ENCODE measurements around the gene CCL26.
"Not testable (repeated sequence)": the region's sequence is repeated elsewhere in the genome, so short reads cannot be mapped to it uniquely, and the experiment has no call there.

The CCL26 gene

GRCh38 chr7:75809396-75809795, 37.4 kb upstream of the CCL26 start:
- H3K9ac ChIP-seq (ENCODE audit: low read depth, low read length): no peak overlapping the region
- H3K36me3 ChIP-seq (ENCODE audit: insufficient read depth, low read length): no peaks in the 10 kb centered on the region
- no peak overlapping the region for H3K27ac ChIP-seq (ENCODE audit: low read depth, low read length)
- no peak overlapping the region for H3K4me3 ChIP-seq (ENCODE audit: low read length)
- 76% methylated on average over 6 of the region's 6 CpGs for WGBS
- no peaks in the 10 kb centered on the region for H3K27me3 ChIP-seq (ENCODE audit: insufficient read depth, low read length)
- peaks cover 8% of the 10 kb centered on the region for H3K9me3 ChIP-seq (ENCODE audit: insufficient read depth, low read depth, low read length)
- H3K4me1 ChIP-seq (ENCODE audit: insufficient read depth, low read length): no peaks in the 10 kb centered on the region

GRCh38 chr7:75808106-75808505, 36.1 kb upstream of the CCL26 start:
- H3K4me3 ChIP-seq (ENCODE audit: low read length): no peak overlapping the region
- WGBS: 85% methylated on average over 6 of the region's 6 CpGs
- no peaks in the 10 kb centered on the region for H3K4me1 ChIP-seq (ENCODE audit: insufficient read depth, low read length)

GRCh38 chr7:75807452-75807851, 35.4 kb upstream of the CCL26 start:
- WGBS: 82% methylated on average over 9 of the region's 9 CpGs
- no peak overlapping the region for H3K9ac ChIP-seq (ENCODE audit: low read depth, low read length)
- peaks cover 8% of the 10 kb centered on the region for H3K9me3 ChIP-seq (ENCODE audit: insufficient read depth, low read depth, low read length)
- no peak overlapping the region for H3K27ac ChIP-seq (ENCODE audit: low read depth, low read length)
- no peaks in the 10 kb centered on the region for H3K36me3 ChIP-seq (ENCODE audit: insufficient read depth, low read length)
- no peaks in the 10 kb centered on the region for H3K4me1 ChIP-seq (ENCODE audit: insufficient read depth, low read length)
- H3K27me3 ChIP-seq (ENCODE audit: insufficient read depth, low read length): no peaks in the 10 kb centered on the region
- no peak overlapping the region for H3K4me3 ChIP-seq (ENCODE audit: low read length)

More at GRCh38 chr7:75808106-75808505, 36.1 kb upstream of the CCL26 start:
- Histone ChIP-seq H3K27ac (ENCODE audit: low read depth, low read length) (no peak overlapping the region), H3K36me3 (ENCODE audit: insufficient read depth, low read length) (no peaks in the 10 kb centered on the region), H3K9me3 (ENCODE audit: insufficient read depth, low read depth, low read length) (peaks cover 8% of the 10 kb centered on the region), H3K9ac (ENCODE audit: low read depth, low read length) (no peak overlapping the region), H3K27me3 (ENCODE audit: insufficient read depth, low read length) (no peaks in the 10 kb centered on the region)

- Histone ChIP-seq H3K9ac (ENCODE audit: low read depth, low read length) (no peak overlapping the region), H3K4me1 (ENCODE audit: insufficient read depth, low read length) (no peaks in the 10 kb centered on the region), H3K27me3 (ENCODE audit: insufficient read depth, low read length) (no peaks in the 10 kb centered on the region), H3K36me3 (ENCODE audit: insufficient read depth, low read length) (no peaks in the 10 kb centered on the region), H3K4me3 (ENCODE audit: low read length) (no peak overlapping the region), H3K27ac (ENCODE audit: low read depth, low read length) (no peak overlapping the region), H3K9me3 (ENCODE audit: insufficient read depth, low read depth, low read length) (peaks cover 8% of the 10 kb centered on the region)
- WGBS: 91% methylated on average over 4 of the region's 4 CpGs
These were observed 34.7 kb upstream of the CCL26 start for GRCh38 chr7:75806560-75807307.

- Histone ChIP-seq H3K36me3 (ENCODE audit: insufficient read depth, low read length) (no peaks in the 10 kb centered on the region), H3K9ac (ENCODE audit: low read depth, low read length) (no peak overlapping the region), H3K27me3 (ENCODE audit: insufficient read depth, low read length) (no peaks in the 10 kb centered on the region), H3K27ac (ENCODE audit: low read depth, low read length) (no peak overlapping the region), H3K4me1 (ENCODE audit: insufficient read depth, low read length) (no peaks in the 10 kb centered on the region), H3K4me3 (ENCODE audit: low read length) (no peak overlapping the region), H3K9me3 (ENCODE audit: insufficient read depth, low read depth, low read length) (peaks cover 8% of the 10 kb centered on the region)
- 76% methylated on average over 5 of the region's 5 CpGs for WGBS
These were observed 32.7 kb upstream of the CCL26 start for GRCh38 chr7:75804705-75805104.

- Histone ChIP-seq H3K4me3 (ENCODE audit: low read length) (no peak overlapping the region), H3K27ac (ENCODE audit: low read depth, low read length) (no peak overlapping the region)
- WGBS: 100% methylated on average over 2 of the region's 2 CpGs
These were observed 32.0 kb upstream of the CCL26 start for GRCh38 chr7:75804004-75804403.

GRCh38 chr7:75802552-75802821, 30.5 kb upstream of the CCL26 start:
- Histone ChIP-seq H3K36me3 (ENCODE audit: insufficient read depth, low read length) (no peaks in the 10 kb centered on the region), H3K4me1 (ENCODE audit: insufficient read depth, low read length) (no peaks in the 10 kb centered on the region), H3K4me3 (ENCODE audit: low read length) (no peak overlapping the region), H3K27me3 (ENCODE audit: insufficient read depth, low read length) (no peaks in the 10 kb centered on the region), H3K9me3 (ENCODE audit: insufficient read depth, low read depth, low read length) (peaks cover 8% of the 10 kb centered on the region), H3K9ac (ENCODE audit: low read depth, low read length) (no peak overlapping the region), H3K27ac (ENCODE audit: low read depth, low read length) (no peak overlapping the region)
- 92% methylated on average over 4 of the region's 5 CpGs for WGBS

More at GRCh38 chr7:75804004-75804403, 32.0 kb upstream of the CCL26 start:
- Histone ChIP-seq H3K9ac (ENCODE audit: low read depth, low read length) (no peak overlapping the region), H3K36me3 (ENCODE audit: insufficient read depth, low read length) (no peaks in the 10 kb centered on the region), H3K4me1 (ENCODE audit: insufficient read depth, low read length) (no peaks in the 10 kb centered on the region), H3K27me3 (ENCODE audit: insufficient read depth, low read length) (no peaks in the 10 kb centered on the region), H3K9me3 (ENCODE audit: insufficient read depth, low read depth, low read length) (peaks cover 8% of the 10 kb centered on the region)

GRCh38 chr7:75798770-75799169, 26.8 kb upstream of the CCL26 start:
- Histone ChIP-seq H3K9ac (ENCODE audit: low read depth, low read length) (no peak overlapping the region), H3K36me3 (ENCODE audit: insufficient read depth, low read length) (no peaks in the 10 kb centered on the region), H3K4me3 (ENCODE audit: low read length) (no peak overlapping the region), H3K27me3 (ENCODE audit: insufficient read depth, low read length) (no peaks in the 10 kb centered on the region), H3K9me3 (ENCODE audit: insufficient read depth, low read depth, low read length) (no peaks in the 10 kb centered on the region), H3K4me1 (ENCODE audit: insufficient read depth, low read length) (no peaks in the 10 kb centered on the region), H3K27ac (ENCODE audit: low read depth, low read length) (no peak overlapping the region)
- 84% methylated on average over 4 of the region's 4 CpGs for WGBS

- Histone ChIP-seq H3K9me3 (ENCODE audit: insufficient read depth, low read depth, low read length) (no peaks in the 10 kb centered on the region), H3K27ac (ENCODE audit: low read depth, low read length) (no peak overlapping the region), H3K27me3 (ENCODE audit: insufficient read depth, low read length) (no peaks in the 10 kb centered on the region), H3K36me3 (ENCODE audit: insufficient read depth, low read length) (no peaks in the 10 kb centered on the region), H3K4me3 (ENCODE audit: low read length) (no peak overlapping the region), H3K4me1 (ENCODE audit: insufficient read depth, low read length) (no peaks in the 10 kb centered on the region), H3K9ac (ENCODE audit: low read depth, low read length) (no peak overlapping the region)
- 93% methylated on average over 6 of the region's 6 CpGs for WGBS
These were observed 24.4 kb upstream of the CCL26 start for GRCh38 chr7:75796420-75796819.

GRCh38 chr7:75795831-75796285, 23.8 kb upstream of the CCL26 start:
- no peaks in the 10 kb centered on the region for H3K9me3 ChIP-seq (ENCODE audit: insufficient read depth, low read depth, low read length)
- no peak overlapping the region for H3K27ac ChIP-seq (ENCODE audit: low read depth, low read length)
- no peaks in the 10 kb centered on the region for H3K36me3 ChIP-seq (ENCODE audit: insufficient read depth, low read length)
- no peak overlapping the region for H3K9ac ChIP-seq (ENCODE audit: low read depth, low read length)
- no peaks in the 10 kb centered on the region for H3K27me3 ChIP-seq (ENCODE audit: insufficient read depth, low read length)
- no peaks in the 10 kb centered on the region for H3K4me1 ChIP-seq (ENCODE audit: insufficient read depth, low read length)
- H3K4me3 ChIP-seq (ENCODE audit: low read length): no peak overlapping the region
- 90% methylated on average over 9 of the region's 9 CpGs for WGBS

- Histone ChIP-seq H3K9ac (ENCODE audit: low read depth, low read length) (no peak overlapping the region), H3K9me3 (ENCODE audit: insufficient read depth, low read depth, low read length) (no peaks in the 10 kb centered on the region), H3K4me3 (ENCODE audit: low read length) (no peak overlapping the region), H3K27me3 (ENCODE audit: insufficient read depth, low read length) (no peaks in the 10 kb centered on the region), H3K36me3 (ENCODE audit: insufficient read depth, low read length) (no peaks in the 10 kb centered on the region), H3K27ac (ENCODE audit: low read depth, low read length) (no peak overlapping the region), H3K4me1 (ENCODE audit: insufficient read depth, low read length) (peaks cover 9% of the 10 kb centered on the region)
- WGBS: 89% methylated on average over 2 of the region's 2 CpGs
These were observed 21.7 kb upstream of the CCL26 start for GRCh38 chr7:75793676-75794075.

- H3K27ac ChIP-seq (ENCODE audit: low read depth, low read length); H3K9ac ChIP-seq (ENCODE audit: low read depth, low read length); H3K9me3 ChIP-seq (ENCODE audit: insufficient read depth, low read depth, low read length); H3K27me3 ChIP-seq (ENCODE audit: insufficient read depth, low read length); H3K4me3 ChIP-seq (ENCODE audit: low read length); H3K36me3 ChIP-seq (ENCODE audit: insufficient read depth, low read length): not testable (repeated sequence)
- 99% methylated on average over 5 of the region's 5 CpGs for WGBS
- peaks cover 16% of the 10 kb centered on the region for H3K4me1 ChIP-seq (ENCODE audit: insufficient read depth, low read length)
These were observed 20.6 kb upstream of the CCL26 start for GRCh38 chr7:75792567-75792966.

Measured in HUES64 (cell line).